ENCODE measurements around the gene MGAT4D.

GRCh38 chr4:140472156-140472555, 25.9 kb downstream of the MGAT4D start:
- TF ChIP-seq CTCF (IDR thresholded peaks at IDR 0.05; ENCODE audit: poor library complexity), result no peak
- TF ChIP-seq EZH2phosphoT487 (IDR thresholded peaks at IDR 0.05; ENCODE audit: low read depth, severe bottlenecking, unreplicated experiment), result no peak
